GM10266 (cell line): ENCODE results near the gene KCNK3.

ENCODE experiments used
- DNase-seq: peaks from one replicate; pipeline ENCODE4 v3.0.0; 2012; ENCODE audit errors: extremely low spot score
- TF ChIP-seq, protein P1 (sequence below): IDR thresholded peaks from 2 replicates; pipeline ENCODE4 v1.5.1; 2012; ENCODE audit warnings: mild to moderate bottlenecking, low read depth; ENCODE audit not compliant: control insufficient read depth, insufficient read depth; ENCODE audit errors: missing control alignments

Gene KCNK3

DNA sequence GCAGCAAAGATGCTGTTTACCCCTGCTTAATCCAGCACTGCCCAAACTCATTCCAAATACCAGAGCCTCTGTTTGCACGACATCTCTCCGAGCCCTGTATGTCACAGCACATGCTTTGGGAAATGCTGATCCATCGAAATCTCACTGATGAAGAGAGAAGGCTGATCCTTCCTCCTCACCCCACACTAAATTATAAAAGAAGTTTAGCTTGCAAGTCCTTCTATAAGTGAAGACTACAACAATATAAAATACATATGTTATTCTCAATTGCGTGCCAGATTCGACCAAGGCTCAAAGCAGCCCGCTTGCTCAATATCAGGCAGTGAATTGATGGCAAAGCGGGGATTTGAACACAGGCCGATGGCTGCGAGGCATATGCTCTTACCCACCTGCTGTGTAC, 40.9 kb downstream of the KCNK3 start:
- no peak for DNase-seq
- TF ChIP-seq, protein P1, sequence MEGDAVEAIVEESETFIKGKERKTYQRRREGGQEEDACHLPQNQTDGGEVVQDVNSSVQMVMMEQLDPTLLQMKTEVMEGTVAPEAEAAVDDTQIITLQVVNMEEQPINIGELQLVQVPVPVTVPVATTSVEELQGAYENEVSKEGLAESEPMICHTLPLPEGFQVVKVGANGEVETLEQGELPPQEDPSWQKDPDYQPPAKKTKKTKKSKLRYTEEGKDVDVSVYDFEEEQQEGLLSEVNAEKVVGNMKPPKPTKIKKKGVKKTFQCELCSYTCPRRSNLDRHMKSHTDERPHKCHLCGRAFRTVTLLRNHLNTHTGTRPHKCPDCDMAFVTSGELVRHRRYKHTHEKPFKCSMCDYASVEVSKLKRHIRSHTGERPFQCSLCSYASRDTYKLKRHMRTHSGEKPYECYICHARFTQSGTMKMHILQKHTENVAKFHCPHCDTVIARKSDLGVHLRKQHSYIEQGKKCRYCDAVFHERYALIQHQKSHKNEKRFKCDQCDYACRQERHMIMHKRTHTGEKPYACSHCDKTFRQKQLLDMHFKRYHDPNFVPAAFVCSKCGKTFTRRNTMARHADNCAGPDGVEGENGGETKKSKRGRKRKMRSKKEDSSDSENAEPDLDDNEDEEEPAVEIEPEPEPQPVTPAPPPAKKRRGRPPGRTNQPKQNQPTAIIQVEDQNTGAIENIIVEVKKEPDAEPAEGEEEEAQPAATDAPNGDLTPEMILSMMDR, result no peak

DNA sequence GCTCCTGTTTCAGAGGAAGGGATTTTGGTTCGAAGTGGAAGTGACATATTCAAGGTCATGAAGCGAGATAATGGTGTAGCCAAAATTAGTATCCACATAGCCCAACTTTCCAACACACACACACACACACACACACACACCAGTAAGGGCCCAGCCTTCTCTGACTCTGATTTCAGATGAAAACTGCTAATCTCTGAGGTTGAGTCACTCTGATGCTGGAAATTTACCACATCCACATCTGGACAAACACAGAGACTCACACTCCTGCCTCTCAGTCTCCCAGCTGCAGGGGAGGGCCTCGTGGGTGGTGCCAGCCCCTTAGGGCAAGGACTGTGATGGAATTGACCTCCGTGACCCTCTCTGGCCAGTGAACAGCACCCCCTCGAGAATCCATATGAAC, 42.6 kb downstream of the KCNK3 start:
- TF ChIP-seq, protein P1, result no peak
- DNase-seq, result no peak

DNA sequence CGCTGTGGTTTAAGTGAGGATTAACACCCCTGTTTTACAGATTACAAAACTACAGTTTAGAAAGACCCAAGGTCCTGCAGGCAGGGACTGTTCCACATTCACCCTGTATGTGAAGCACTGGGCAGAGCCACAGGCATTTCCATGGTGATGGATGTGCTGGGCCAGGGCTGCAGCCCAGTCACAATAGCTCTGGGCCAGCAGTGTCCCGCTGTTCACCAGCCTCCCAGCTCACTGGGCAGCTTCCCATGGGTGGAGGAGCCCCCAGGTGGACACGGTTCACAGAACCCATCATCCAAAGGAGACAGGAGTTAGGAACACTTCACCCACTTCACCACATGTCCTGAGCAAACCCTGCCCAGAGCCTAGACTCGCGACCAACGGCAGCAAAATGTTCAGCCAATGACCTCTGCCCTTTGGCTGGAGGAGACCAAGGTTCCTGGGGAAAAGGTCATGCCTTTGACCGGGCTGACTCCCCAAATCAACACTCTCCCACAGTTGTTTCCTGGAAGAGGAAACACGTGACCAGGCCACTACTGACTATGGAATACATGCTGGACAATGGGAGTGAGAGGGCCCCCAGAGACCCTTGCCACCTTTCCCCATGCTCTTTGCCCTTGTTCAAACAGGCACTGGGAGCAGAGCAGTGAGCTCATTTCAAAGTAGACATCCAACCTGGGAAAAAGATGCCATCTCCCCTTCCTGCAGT, 43.5 kb downstream of the KCNK3 start:
- DNase-seq, result no peak
- TF ChIP-seq, protein P1, result no peak

DNA sequence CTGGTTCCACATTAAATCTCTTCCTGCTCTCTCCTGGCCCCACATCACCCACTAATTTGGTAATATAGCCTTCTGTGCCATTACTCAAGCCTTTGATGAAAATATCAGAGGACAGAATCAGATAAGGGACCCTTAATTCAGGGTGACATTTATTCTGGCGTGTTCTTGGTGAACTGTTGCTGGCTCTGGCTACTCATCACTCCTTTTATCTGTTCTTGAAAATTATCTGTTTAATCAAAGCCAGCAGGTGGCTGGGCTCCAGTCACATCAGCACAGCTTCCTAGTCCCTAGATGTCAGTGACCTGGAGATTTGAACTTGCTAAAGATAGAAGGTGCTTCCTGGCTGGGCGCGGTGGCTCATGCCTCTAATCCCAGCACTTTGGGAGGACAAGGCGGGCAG, 44.7 kb downstream of the KCNK3 start:
- DNase-seq, result no peak
- TF ChIP-seq, protein P1, result no peak

DNA sequence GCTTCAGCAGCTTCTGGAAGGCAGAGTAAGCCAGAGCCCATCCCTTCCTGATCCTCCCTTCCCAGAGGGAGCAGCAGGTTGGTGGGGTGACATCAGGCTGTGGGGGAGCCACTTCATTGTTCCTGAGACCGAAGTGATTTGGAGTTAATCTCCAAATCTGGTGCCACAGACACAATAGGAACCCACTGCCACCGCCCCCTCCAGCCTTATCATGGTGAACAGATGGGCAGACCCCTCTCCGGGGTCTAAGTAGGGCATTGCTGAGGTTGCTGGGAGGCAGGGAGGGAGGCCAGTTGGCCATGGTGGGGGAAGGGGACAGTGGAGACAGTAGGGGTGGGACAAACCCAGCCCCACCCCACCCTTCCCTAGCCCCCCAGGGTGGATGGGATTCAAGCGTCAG, 46.0 kb downstream of the KCNK3 start:
- no peak for DNase-seq

DNA sequence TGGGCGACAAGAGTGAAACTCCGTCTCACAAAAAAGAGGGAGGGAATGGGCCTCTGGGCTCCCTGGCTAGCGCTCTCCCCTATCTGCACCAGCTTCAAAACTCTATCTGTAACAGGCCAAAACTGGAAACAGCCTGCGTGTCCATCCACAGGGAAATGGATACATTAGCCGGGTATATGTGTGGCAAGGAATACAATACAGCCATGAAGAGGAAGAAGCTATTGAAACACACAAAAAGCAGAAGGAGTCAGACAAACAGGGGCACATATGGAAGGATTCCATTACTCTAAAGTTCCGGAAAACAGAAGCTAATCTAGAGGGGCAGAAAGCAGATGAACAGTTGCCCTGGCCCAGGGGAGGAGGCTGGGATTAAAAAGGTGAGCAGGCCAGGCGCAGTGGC, 47.0 kb downstream of the KCNK3 start:
- no peak for DNase-seq
- TF ChIP-seq, protein P1, result no peak

More for the DNA sequence above, 46.0 kb downstream of the KCNK3 start:
- TF ChIP-seq, protein P1, result no peak

DNA sequence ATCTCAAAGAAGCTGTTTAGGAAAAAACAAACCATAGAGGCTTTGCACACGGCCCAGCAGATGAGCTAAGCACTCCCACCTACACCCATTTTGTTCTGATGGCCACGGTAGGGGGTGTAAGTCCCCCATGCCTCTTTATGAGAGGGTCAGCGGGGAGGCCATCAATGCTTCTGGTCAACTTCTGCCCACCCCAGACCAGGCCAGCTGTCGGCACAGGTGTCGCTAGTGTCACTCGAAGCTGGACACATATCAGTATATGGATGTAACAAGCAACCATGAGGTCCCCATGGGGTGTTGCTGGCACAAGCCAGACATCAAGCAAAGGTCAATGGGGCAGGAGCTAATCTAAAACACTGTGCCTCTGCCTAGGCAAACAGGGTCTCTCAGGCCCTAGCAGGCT, 47.8 kb downstream of the KCNK3 start:
- DNase-seq, result no peak
- TF ChIP-seq, protein P1, result no peak
